SK-N-SH (cell line): ENCODE measurements around the gene TRAPPC12. TPM values are rescaled to one million over a fixed set of nuclear protein-coding genes. Genes with fewer than 3 reads are reported as not detected.

Experiments
- CHD2 ChIP-seq: fragments of 150-350 bp; IDR thresholded peaks from 2 replicates; pipeline ENCODE4 v1.6.1; 2018; ENCODE audit warnings: low read length; ENCODE audit not compliant: partially characterized antibody
- ELF1 ChIP-seq: IDR thresholded peaks from 2 replicates; pipeline ENCODE4 v1.4.0; 2012
- EZH2phosphoT487 ChIP-seq: fragments of 200-600 bp; sonication (generic); IDR thresholded peaks from 2 replicates; pipeline ENCODE4 v1.6.1; 2017; ENCODE audit warnings: low read depth, mixed run types, mild to moderate bottlenecking, antibody characterized with exemption, moderate library complexity, borderline replicate concordance
- FOSL2 ChIP-seq: IDR thresholded peaks from 2 replicates; pipeline ENCODE4 v1.4.0; 2012; ENCODE audit warnings: low read depth, mild to moderate bottlenecking, moderate library complexity, borderline replicate concordance
- IRF3 ChIP-seq: fragments of 150-350 bp; IDR thresholded peaks from 2 replicates; pipeline ENCODE4 v1.6.1; 2016; ENCODE audit warnings: mild to moderate bottlenecking, low read depth, low read length
- JUND ChIP-seq: IDR thresholded peaks from 2 replicates; pipeline ENCODE4 v1.4.0; 2012
- MAX ChIP-seq: IDR thresholded peaks from 2 replicates; pipeline ENCODE4 v1.4.0; 2012; ENCODE audit warnings: low read depth
- MEF2A ChIP-seq: IDR thresholded peaks from 2 replicates; pipeline ENCODE4 v1.4.0; 2012; ENCODE audit warnings: low read depth, borderline replicate concordance
- MXI1 ChIP-seq: IDR thresholded peaks from 2 replicates; pipeline ENCODE4 v1.6.1; 2012; ENCODE audit warnings: mild to moderate bottlenecking, low read depth, low read length, improper control_type of control experiment
- PBX3 ChIP-seq: IDR thresholded peaks from 2 replicates; pipeline ENCODE4; 2012
- POLR2AphosphoS5 ChIP-seq: IDR thresholded peaks from 2 replicates; pipeline ENCODE4 v1.6.1; 2012; ENCODE audit warnings: low read depth, low read length
- RAD21 ChIP-seq: IDR thresholded peaks from 2 replicates; pipeline ENCODE4 v1.6.1; 2012; ENCODE audit warnings: mild to moderate bottlenecking, low read length
- SIN3A ChIP-seq: IDR thresholded peaks from 2 replicates; pipeline ENCODE4 v1.6.1; 2012; ENCODE audit warnings: low read depth, mild to moderate bottlenecking, low read length, moderate library complexity, borderline replicate concordance
- TCF12 ChIP-seq: IDR thresholded peaks from 2 replicates; pipeline ENCODE4 v1.4.0; 2012
- TEAD4 ChIP-seq: IDR thresholded peaks from 2 replicates; pipeline ENCODE4 v1.4.0; 2012; ENCODE audit warnings: mild to moderate bottlenecking, borderline replicate concordance; ENCODE audit not compliant: insufficient read depth
- USF2 ChIP-seq: fragments of 150-350 bp; IDR thresholded peaks from 2 replicates; pipeline ENCODE4 v1.6.1; 2017; ENCODE audit warnings: antibody characterized with exemption, low read length, low read depth, borderline replicate concordance
- YY1 ChIP-seq: IDR thresholded peaks from 2 replicates; pipeline ENCODE4 v1.4.0; 2012; ENCODE audit warnings: low read depth, mild to moderate bottlenecking
- ZBTB33 ChIP-seq: IDR thresholded peaks from 2 replicates; pipeline ENCODE4 v1.4.0; 2012; ENCODE audit warnings: low read depth, borderline replicate concordance
- polyA plus RNA-seq, 3 experiments: library from polyadenylated mRNA; depleted of rRNA; stranded (reverse); fragments of >200 nt; gene quantifications; 2 replicates each; pipeline ENCODE4 v1.2.3, GENCODE V29; 2012

TRAPPC12 gene
- polyA plus RNA-seq, 1 of the 3 experiments (the other 2 are of a cell fraction), result 83.3 TPM

- TF ChIP-seq SIN3A, result peak; percentile 87; the same call in 1 of the 2 replicates
- TF ChIP-seq RAD21, result 0 out of 2 replicates have a peak, but pooled peaks have one; percentile 27
- TF ChIP-seq JUND, result 0 out of 2 replicates have a peak, but pooled peaks have one; percentile 27
- TF ChIP-seq USF2, result no peak
- TF ChIP-seq CHD2, result peak; percentile 60
- no peak for TF ChIP-seq YY1
- peak; percentile 93 for TF ChIP-seq MXI1
- TF ChIP-seq EZH2phosphoT487, result no peak
- TF ChIP-seq FOSL2, result peak; percentile 56; the same call in 1 of the 2 replicates
- peak; percentile 57; the same call in 1 of the 2 replicates for TF ChIP-seq PBX3
- peak; percentile 100 for TF ChIP-seq ELF1
- TF ChIP-seq MAX, result peak; percentile 82
- no peak for TF ChIP-seq IRF3
- TF ChIP-seq TCF12, result peak; percentile 40; the same call in 1 of the 2 replicates
- TF ChIP-seq ZBTB33, result peak; percentile 87; the same call in 1 of the 2 replicates
- TF ChIP-seq POLR2AphosphoS5, result peak; percentile 94
- 0 out of 2 replicates have a peak, but pooled peaks have one; percentile 11 for TF ChIP-seq TEAD4
- no peak for TF ChIP-seq MEF2A
These were observed 1.7 kb upstream of the TRAPPC12 start, which contains the start of gene EIPR1 (continued) for GRCh38 chr2:3377612-3378432.
